ENCODE measurements around the gene TTLL11. TPM values are rescaled to one million over a fixed set of nuclear protein-coding genes. Genes with fewer than 3 reads are reported as not detected.
"Not testable (repeated sequence)": the region's sequence is repeated elsewhere in the genome, so short reads cannot be mapped to it uniquely, and the experiment has no call there.

The TTLL11 gene
- total and polyA plus RNA-seq, 4 donors = 3.6 to 7.8 (median 5.9) TPM

- no peak for ATAC-seq (ENCODE audit: insufficient read depth, low FRiP score)
- Histone ChIP-seq H3K27ac (ENCODE audit: low read depth in 1 of 2, low read length in 1 of 2) (no peak overlapping the region), H3K4me1 (ENCODE audit: control insufficient read depth in 5 of 5, insufficient read depth in 5 of 5, low read length in 5 of 5) (no peaks in the 10 kb centered on the region), H3K9me3 (ENCODE audit: control insufficient read depth in 4 of 4, insufficient read depth in 3 of 4, low read length in 3 of 4) (no peaks in the 10 kb centered on the region), H3K4me3 (no peak overlapping the region), H3K9ac (ENCODE audit: insufficient read depth in 1 of 2, low read length in 2 of 2) (no peak overlapping the region), H3K27me3 (ENCODE audit: control insufficient read depth in 3 of 3, insufficient read depth in 3 of 3, low read length in 2 of 3) (no peaks in the 10 kb centered on the region), H3K36me3 (ENCODE audit: control insufficient read depth in 4 of 4, insufficient read depth in 4 of 4, low read length in 4 of 4) (no peaks in the 10 kb centered on the region)
- peak in 2 of 3 donors; percentile 37 for DNase-seq
- 60 to 67% methylated on average over 12 of the region's 12 CpGs for WGBS, 2 donors
- TF ChIP-seq, protein P1, sequence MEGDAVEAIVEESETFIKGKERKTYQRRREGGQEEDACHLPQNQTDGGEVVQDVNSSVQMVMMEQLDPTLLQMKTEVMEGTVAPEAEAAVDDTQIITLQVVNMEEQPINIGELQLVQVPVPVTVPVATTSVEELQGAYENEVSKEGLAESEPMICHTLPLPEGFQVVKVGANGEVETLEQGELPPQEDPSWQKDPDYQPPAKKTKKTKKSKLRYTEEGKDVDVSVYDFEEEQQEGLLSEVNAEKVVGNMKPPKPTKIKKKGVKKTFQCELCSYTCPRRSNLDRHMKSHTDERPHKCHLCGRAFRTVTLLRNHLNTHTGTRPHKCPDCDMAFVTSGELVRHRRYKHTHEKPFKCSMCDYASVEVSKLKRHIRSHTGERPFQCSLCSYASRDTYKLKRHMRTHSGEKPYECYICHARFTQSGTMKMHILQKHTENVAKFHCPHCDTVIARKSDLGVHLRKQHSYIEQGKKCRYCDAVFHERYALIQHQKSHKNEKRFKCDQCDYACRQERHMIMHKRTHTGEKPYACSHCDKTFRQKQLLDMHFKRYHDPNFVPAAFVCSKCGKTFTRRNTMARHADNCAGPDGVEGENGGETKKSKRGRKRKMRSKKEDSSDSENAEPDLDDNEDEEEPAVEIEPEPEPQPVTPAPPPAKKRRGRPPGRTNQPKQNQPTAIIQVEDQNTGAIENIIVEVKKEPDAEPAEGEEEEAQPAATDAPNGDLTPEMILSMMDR (IDR thresholded peaks at IDR 0.05; ENCODE audit: control extremely low read depth, extremely low read depth) = no peak
These were observed 197.1 kb downstream of the TTLL11 start for GRCh38 chr9:121895818-121896544.

DNA sequence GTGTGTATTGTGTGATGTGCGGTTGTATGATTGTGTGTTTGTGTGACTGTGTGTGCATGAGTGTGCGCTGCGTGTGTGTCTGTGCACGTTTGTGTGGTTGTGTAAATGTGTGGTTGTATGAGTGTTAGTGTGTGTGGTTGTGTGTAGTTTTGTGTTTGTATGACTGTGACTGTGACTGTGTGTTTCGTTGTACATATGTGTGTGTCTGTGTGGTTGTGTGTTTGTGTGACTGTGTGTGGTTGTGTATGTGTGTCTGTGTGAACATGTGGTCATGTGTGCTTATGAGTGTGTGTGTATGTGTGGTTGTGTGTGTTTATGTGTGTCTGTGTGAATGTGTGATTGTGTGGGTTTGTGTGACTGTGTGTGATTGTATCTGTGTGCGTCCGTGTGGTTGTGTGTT lies 197.8 kb downstream of the TTLL11 start:
- no peaks in the 10 kb centered on the region for H3K9me3 ChIP-seq (ENCODE audit: control insufficient read depth in 4 of 4, insufficient read depth in 3 of 4, low read length in 3 of 4)
- no peaks in the 10 kb centered on the region for H3K4me1 ChIP-seq (ENCODE audit: control insufficient read depth in 5 of 5, insufficient read depth in 5 of 5, low read length in 5 of 5)
- WGBS, 2 donors = 76 to 86% methylated on average over 7 of the region's 7 CpGs
- no peak overlapping the region for H3K4me3 ChIP-seq
- no peaks in the 10 kb centered on the region for H3K27me3 ChIP-seq (ENCODE audit: control insufficient read depth in 3 of 3, insufficient read depth in 3 of 3, low read length in 2 of 3)
- ATAC-seq (ENCODE audit: insufficient read depth, low FRiP score) (no peak), DNase-seq (no peak)
- no peak overlapping the region for H3K9ac ChIP-seq (ENCODE audit: insufficient read depth in 1 of 2, low read length in 2 of 2)
- TF ChIP-seq, protein P1 (IDR thresholded peaks at IDR 0.05; ENCODE audit: control extremely low read depth, extremely low read depth) = no peak
- no peak overlapping the region for H3K27ac ChIP-seq (ENCODE audit: low read depth in 1 of 2, low read length in 1 of 2)
- H3K36me3 ChIP-seq (ENCODE audit: control insufficient read depth in 4 of 4, insufficient read depth in 4 of 4, low read length in 4 of 4) = no peaks in the 10 kb centered on the region

DNA sequence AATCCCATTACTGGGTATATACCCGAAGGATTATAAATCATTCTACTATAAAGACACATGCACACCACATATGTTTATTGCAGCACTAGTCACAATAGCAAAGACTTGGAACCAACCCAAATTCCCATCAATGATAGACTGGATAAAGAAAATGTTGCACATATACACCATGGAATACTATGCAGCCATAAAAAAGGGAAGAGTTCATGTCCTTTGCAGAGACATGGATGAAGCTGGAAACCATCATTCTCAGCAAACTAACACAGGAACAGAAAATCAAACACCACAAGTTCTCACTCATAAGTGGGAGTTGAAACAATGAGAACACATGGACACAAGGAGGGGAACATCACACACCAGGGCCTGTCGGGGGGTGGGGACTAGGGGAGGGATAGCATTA lies 198.7 kb downstream of the TTLL11 start:
- not testable (repeated sequence) for H3K4me3 ChIP-seq; H3K4me1 ChIP-seq (ENCODE audit: control insufficient read depth in 5 of 5, insufficient read depth in 5 of 5, low read length in 5 of 5); DNase-seq; H3K36me3 ChIP-seq (ENCODE audit: control insufficient read depth in 4 of 4, insufficient read depth in 4 of 4, low read length in 4 of 4); ATAC-seq (ENCODE audit: insufficient read depth, low FRiP score); H3K27me3 ChIP-seq (ENCODE audit: control insufficient read depth in 3 of 3, insufficient read depth in 3 of 3, low read length in 2 of 3); H3K27ac ChIP-seq (ENCODE audit: low read depth in 1 of 2, low read length in 1 of 2); H3K9ac ChIP-seq (ENCODE audit: insufficient read depth in 1 of 2, low read length in 2 of 2); H3K9me3 ChIP-seq (ENCODE audit: control insufficient read depth in 4 of 4, insufficient read depth in 3 of 4, low read length in 3 of 4)
- 75 to 96% methylated on average over 2 of the region's 2 CpGs for WGBS, 2 donors

GRCh38 chr9:121893786-121894185 lies 199.3 kb downstream of the TTLL11 start:
- Histone ChIP-seq H3K4me1 (ENCODE audit: control insufficient read depth in 5 of 5, insufficient read depth in 5 of 5, low read length in 5 of 5) (no peaks in the 10 kb centered on the region), H3K4me3 (no peak overlapping the region), H3K27me3 (ENCODE audit: control insufficient read depth in 3 of 3, insufficient read depth in 3 of 3, low read length in 2 of 3) (no peaks in the 10 kb centered on the region), H3K36me3 (ENCODE audit: control insufficient read depth in 4 of 4, insufficient read depth in 4 of 4, low read length in 4 of 4) (no peaks in the 10 kb centered on the region), H3K9ac (ENCODE audit: insufficient read depth in 1 of 2, low read length in 2 of 2) (no peak overlapping the region), H3K9me3 (ENCODE audit: control insufficient read depth in 4 of 4, insufficient read depth in 3 of 4, low read length in 3 of 4) (no peaks in the 10 kb centered on the region), H3K27ac (ENCODE audit: low read depth in 1 of 2, low read length in 1 of 2) (no peak overlapping the region)
- TF ChIP-seq, protein P1 (IDR thresholded peaks at IDR 0.05; ENCODE audit: control extremely low read depth, extremely low read depth) = no peak
- DNase-seq (no peak), ATAC-seq (ENCODE audit: insufficient read depth, low FRiP score) (no peak)
- WGBS, 2 donors = 85 to 90% methylated on average over 3 of the region's 3 CpGs
